NB4 (cell line): ENCODE results near the gene ANKRD65.

Experiments
- DNase-seq: peaks from one replicate; pipeline ENCODE4 v3.0.0; 2010; ENCODE audit warnings: low read depth
- H3K4me3 ChIP-seq: one replicate; pipeline ENCODE4 v1.5.1; 2011; ENCODE audit warnings: mild to moderate bottlenecking, low read depth, low read length, moderate library complexity
- MYC ChIP-seq: IDR thresholded peaks from 2 replicates; pipeline ENCODE4 v1.6.1; 2011; ENCODE audit warnings: low read depth, low read length
- POLR2A ChIP-seq: IDR thresholded peaks from 2 replicates; pipeline ENCODE4 v1.6.1; 2011; ENCODE audit warnings: mild to moderate bottlenecking; ENCODE audit not compliant: insufficient read length; ENCODE audit errors: extremely low read depth
- TF ChIP-seq, protein P1 (sequence below): IDR thresholded peaks from 2 replicates; pipeline ENCODE4 v1.6.1; 2011; ENCODE audit warnings: low read depth, low read length
- TF ChIP-seq, protein P2 (sequence below): IDR thresholded peaks from one replicate; pipeline ENCODE4 v1.5.1; 2012; ENCODE audit warnings: low read depth, low read length

Gene ANKRD65

GRCh38 chr1:1399872-1400575 is 21.1 kb downstream of the ANKRD65 start:
- H3K4me3 ChIP-seq = peak overlapping the region; percentile 93
- DNase-seq = peak; percentile 55
- TF ChIP-seq POLR2A = no peak
- TF ChIP-seq, protein P1, sequence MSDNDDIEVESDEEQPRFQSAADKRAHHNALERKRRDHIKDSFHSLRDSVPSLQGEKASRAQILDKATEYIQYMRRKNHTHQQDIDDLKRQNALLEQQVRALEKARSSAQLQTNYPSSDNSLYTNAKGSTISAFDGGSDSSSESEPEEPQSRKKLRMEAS = no peak
- TF ChIP-seq, protein P2, sequence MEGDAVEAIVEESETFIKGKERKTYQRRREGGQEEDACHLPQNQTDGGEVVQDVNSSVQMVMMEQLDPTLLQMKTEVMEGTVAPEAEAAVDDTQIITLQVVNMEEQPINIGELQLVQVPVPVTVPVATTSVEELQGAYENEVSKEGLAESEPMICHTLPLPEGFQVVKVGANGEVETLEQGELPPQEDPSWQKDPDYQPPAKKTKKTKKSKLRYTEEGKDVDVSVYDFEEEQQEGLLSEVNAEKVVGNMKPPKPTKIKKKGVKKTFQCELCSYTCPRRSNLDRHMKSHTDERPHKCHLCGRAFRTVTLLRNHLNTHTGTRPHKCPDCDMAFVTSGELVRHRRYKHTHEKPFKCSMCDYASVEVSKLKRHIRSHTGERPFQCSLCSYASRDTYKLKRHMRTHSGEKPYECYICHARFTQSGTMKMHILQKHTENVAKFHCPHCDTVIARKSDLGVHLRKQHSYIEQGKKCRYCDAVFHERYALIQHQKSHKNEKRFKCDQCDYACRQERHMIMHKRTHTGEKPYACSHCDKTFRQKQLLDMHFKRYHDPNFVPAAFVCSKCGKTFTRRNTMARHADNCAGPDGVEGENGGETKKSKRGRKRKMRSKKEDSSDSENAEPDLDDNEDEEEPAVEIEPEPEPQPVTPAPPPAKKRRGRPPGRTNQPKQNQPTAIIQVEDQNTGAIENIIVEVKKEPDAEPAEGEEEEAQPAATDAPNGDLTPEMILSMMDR = no peak
- no peak for TF ChIP-seq MYC

DNA sequence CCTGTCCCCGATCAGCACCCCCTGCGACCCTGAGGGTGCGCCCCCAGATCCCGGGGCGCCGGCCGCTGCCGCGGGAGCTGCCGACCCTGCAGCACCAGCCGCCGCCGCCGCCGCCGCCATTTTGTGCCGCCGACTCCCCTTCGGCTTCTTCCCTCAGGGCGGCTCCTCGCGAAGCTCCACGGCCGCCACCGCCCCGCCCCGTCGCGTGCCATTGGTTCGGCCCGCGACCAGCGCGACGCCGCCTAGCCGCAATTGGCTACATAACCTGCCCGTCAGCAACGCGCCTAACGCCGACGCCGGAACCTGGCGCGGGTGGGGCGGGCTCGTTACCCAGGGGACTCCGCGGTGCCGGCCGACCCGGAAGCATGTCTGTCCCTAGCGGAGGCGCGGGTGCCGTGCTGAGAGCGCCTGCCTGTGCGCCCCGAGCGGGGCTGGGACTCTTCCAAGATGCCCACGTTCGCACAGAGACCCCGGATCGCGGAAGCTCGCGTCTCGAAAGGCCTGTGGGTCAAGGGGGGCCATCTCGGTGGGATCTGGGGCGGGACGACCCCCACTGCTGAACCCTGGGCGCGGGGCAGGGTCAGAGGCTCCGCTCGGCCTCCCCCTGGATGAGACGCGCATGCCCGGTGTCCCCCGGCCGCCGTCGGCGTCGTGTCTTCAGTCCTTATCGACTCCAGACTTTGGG is 21.7 kb downstream of the ANKRD65 start, which contains the start of gene CCNL2:
TSS of gene CCNL2 (minus strand) at position 149 of the 685 bp plus-strand sequence. CDS start at position 120, 29 bp downstream.
- DNase-seq = peak; percentile 99
- TF ChIP-seq MYC (peak; percentile 67), POLR2A (peak; percentile 90)
- TF ChIP-seq, protein P1 = peak; percentile 71
- TF ChIP-seq, protein P2 = peak; percentile 11

GRCh38 chr1:1398677-1399186 is 22.3 kb downstream of the ANKRD65 start:
- H3K4me3 ChIP-seq = peak overlapping the region; percentile 85
- TF ChIP-seq, protein P2 = no peak
- TF ChIP-seq MYC (no peak), POLR2A (no peak)
- TF ChIP-seq, protein P1 = no peak
- no peak for DNase-seq

More for the DNA sequence above, 21.7 kb downstream of the ANKRD65 start, which contains the start of gene CCNL2:
- H3K4me3 ChIP-seq = peak within 1 kb of the TSS; percentile 93

DNA sequence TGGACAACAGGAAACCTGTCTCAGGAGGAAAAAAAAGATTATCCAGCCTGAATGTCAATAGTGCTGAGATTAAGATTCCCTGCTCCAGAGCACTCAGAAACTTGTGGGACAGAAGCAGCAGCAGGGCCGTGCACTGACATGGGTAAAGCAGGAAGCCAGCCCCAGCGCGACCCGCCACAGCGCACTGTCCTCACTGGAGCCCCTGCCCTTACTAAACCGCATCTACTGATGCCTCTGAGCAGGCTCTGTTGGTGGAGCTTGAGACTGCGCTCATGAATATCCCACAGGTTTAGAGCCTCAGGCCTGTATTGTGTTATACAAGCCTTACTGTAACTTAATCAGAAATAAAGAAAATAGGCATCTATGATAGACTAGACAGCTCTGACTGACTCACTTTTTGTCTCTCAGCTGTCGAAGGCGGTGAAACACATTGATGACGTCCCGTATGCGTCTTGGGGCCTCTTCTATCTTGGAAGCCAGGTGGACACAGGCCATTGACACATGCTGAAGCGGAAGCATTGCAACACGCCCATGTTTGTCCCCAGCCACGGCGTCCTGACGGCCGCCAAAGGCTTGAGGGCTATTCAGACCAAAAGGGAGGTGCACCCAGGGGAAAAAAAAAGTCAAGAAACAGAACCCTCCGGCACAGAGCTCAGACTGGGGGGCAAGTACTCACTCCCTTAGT is 23.1 kb downstream of the ANKRD65 start:
- DNase-seq = peak; percentile 81
- no peak for TF ChIP-seq POLR2A
- TF ChIP-seq, protein P1 = peak; percentile 88
- TF ChIP-seq, protein P2 = no peak
- peak; percentile 93 for TF ChIP-seq MYC
- H3K4me3 ChIP-seq = peak overlapping the region; percentile 85

DNA sequence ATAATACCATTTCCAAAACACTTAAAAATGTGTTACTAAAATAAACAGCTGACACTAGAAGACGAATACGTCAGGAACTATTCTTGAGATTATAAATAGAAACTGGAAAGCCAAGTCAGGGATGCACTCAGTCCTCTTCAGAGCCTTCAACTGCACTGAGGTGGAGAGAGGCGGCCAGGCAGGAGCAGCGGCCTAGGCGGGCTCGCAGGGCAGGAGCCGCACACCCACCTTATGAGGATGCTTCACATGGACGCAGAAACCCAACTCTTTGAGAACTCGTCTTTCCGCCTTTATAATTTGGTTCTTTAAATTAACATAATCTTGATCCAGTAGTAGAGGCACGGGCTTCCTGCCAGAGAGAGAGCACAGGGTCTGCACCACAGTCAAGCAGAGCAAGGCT is 25.9 kb downstream of the ANKRD65 start:
- no peak for DNase-seq
- TF ChIP-seq, protein P1 = no peak
- no peak for TF ChIP-seq POLR2A
- TF ChIP-seq, protein P2 = no peak

More for the DNA sequence above, 25.9 kb downstream of the ANKRD65 start:
- no peak overlapping the region for H3K4me3 ChIP-seq
